Keratinocyte (primary cell): Measurements from ENCODE around the gene MTHFD1L. TPM values are rescaled to one million over a fixed set of nuclear protein-coding genes. Genes with fewer than 3 reads are reported as not detected.
A peak's percentile ranks its signal among the peaks of the same experiment; 100 is the strongest.

Source experiments
- DNase-seq: peaks from one replicate; pipeline ENCODE4 v3.0.0-alpha.2; 2011; ENCODE audit warnings: low read depth, missing footprints, low spot score
- FAIRE-seq: peaks from 2 replicates; lab custom pipeline; 2011; peaks lifted over from hg19 to GRCh38; lab: Jason Lieb, UNC
- H2AFZ ChIP-seq: 2 replicates; pipeline ENCODE4 v1.6.0; 2012; ENCODE audit warnings: low read length, control low read depth, inconsistent platforms; ENCODE audit not compliant: control insufficient read depth
- H3K27ac ChIP-seq: 2 replicates; pipeline ENCODE4 v1.5.1; 2011; ENCODE audit warnings: low read length; ENCODE audit not compliant: control insufficient read depth, insufficient read depth
- H3K27me3 ChIP-seq: 3 replicates; pipeline ENCODE4 v1.6.0; 2011; ENCODE audit warnings: low read length; ENCODE audit not compliant: control insufficient read depth, insufficient read depth; ENCODE audit errors: extremely low read depth
- H3K36me3 ChIP-seq, 2 experiments: 2 replicates in 1 of 2; 3 replicates in 1 of 2; pipeline ENCODE4 v1.5.1; 2011; ENCODE audit warnings: low read length in 2 of 2, mild to moderate bottlenecking in 1 of 2; ENCODE audit not compliant: control insufficient read depth in 2 of 2, insufficient read depth in 2 of 2; ENCODE audit errors: extremely low read depth in 1 of 2
- H3K4me1 ChIP-seq: 3 replicates; pipeline ENCODE4 v1.5.1; 2011; ENCODE audit warnings: low read length; ENCODE audit not compliant: control insufficient read depth, insufficient read depth; ENCODE audit errors: extremely low read depth
- H3K4me2 ChIP-seq: 3 replicates; pipeline ENCODE4 v1.6.0; 2011; ENCODE audit warnings: low read depth, low read length; ENCODE audit not compliant: control insufficient read depth, insufficient read depth; ENCODE audit errors: extremely low read depth
- H3K4me3 ChIP-seq, 3 experiments: fragments of 200-600 bp in 1 of 3; sonication (generic) in 1 of 3; 2 replicates in 2 of 3; 3 replicates in 1 of 3; pipeline ENCODE4 v1.5.1; 2011 to 2016; ENCODE audit warnings: low read length in 3 of 3, mild to moderate bottlenecking in 3 of 3, control low read depth in 2 of 3, inconsistent platforms in 1 of 3, low read depth in 1 of 3, mixed read lengths in 1 of 3, mixed run types in 1 of 3, moderate library complexity in 1 of 3; ENCODE audit not compliant: control insufficient read depth in 2 of 3, insufficient read depth in 2 of 3; ENCODE audit errors: extremely low read depth in 1 of 3
- H3K79me2 ChIP-seq: 2 replicates; pipeline ENCODE4 v1.6.0; 2012; ENCODE audit warnings: low read length; ENCODE audit not compliant: control insufficient read depth, insufficient read depth
- H3K9ac ChIP-seq: 3 replicates; pipeline ENCODE4 v1.6.0; 2011; ENCODE audit warnings: low read length; ENCODE audit not compliant: control insufficient read depth, insufficient read depth; ENCODE audit errors: extremely low read depth
- H3K9me1 ChIP-seq: 3 replicates; pipeline ENCODE4 v1.6.0; 2011; ENCODE audit warnings: low read length; ENCODE audit not compliant: control insufficient read depth, insufficient read depth; ENCODE audit errors: extremely low read depth
- H3K9me3 ChIP-seq: 2 replicates; pipeline ENCODE4 v1.5.1; 2012; ENCODE audit warnings: low read depth, low read length; ENCODE audit not compliant: control insufficient read depth
- H4K20me1 ChIP-seq: 3 replicates; pipeline ENCODE4 v1.6.0; 2011; ENCODE audit warnings: low read length; ENCODE audit not compliant: control insufficient read depth, insufficient read depth; ENCODE audit errors: extremely low read depth
- EZH2 ChIP-seq: IDR thresholded peaks from one replicate; pipeline ENCODE4 v1.6.1; 2012; ENCODE audit warnings: inconsistent platforms, mild to moderate bottlenecking, low read length, moderate library complexity
- dilution Hi-C: fragments of 300-500 bp; cut with MboI; formaldehyde crosslinking; loops from one replicate; pipeline ENCODE4 v1.7.0; 2020; ENCODE audit warnings: low sequenced_read_pairs; ENCODE audit not compliant: extremely low pct_ligation_motif_present
- polyA plus RNA-seq, 5 experiments: library from polyadenylated mRNA; depleted of rRNA in 3 of 5; stranded (reverse) in 3 of 5; stranded (forward) in 1 of 5; unstranded in 1 of 5; fragments of >200 nt; gene quantifications; 1 replicate in 1 of 5; 2 replicates in 3 of 5; 3 replicates in 1 of 5; pipeline versions ENCODE4 v1.2.1 to v1.2.3, GENCODE V29; 2011 to 2012; ENCODE audit warnings: missing spikeins in 2 of 5, low read depth in 1 of 5, low replicate concordance in 1 of 5
- TF ChIP-seq, protein P1 (sequence below), 3 experiments: IDR thresholded peaks in 1 of 3; conservative IDR thresholded peaks in 1 of 3; optimal IDR thresholded peaks in 1 of 3; 2 replicates in 2 of 3; 3 replicates in 1 of 3; pipeline versions ENCODE3 to v1.5.1; 2011; ENCODE audit warnings: low read length in 3 of 3, mild to moderate bottlenecking in 3 of 3, moderate library complexity in 2 of 3, control low read depth in 1 of 3, inconsistent platforms in 1 of 3; ENCODE audit not compliant: insufficient read depth in 2 of 3; ENCODE audit errors: extremely low read depth in 1 of 3

MTHFD1L gene
- polyA plus RNA-seq, 1 donor (not counting 4 experiments of a cell fraction or from before 2014, with no cell fraction given), result 38.0 TPM

DNA sequence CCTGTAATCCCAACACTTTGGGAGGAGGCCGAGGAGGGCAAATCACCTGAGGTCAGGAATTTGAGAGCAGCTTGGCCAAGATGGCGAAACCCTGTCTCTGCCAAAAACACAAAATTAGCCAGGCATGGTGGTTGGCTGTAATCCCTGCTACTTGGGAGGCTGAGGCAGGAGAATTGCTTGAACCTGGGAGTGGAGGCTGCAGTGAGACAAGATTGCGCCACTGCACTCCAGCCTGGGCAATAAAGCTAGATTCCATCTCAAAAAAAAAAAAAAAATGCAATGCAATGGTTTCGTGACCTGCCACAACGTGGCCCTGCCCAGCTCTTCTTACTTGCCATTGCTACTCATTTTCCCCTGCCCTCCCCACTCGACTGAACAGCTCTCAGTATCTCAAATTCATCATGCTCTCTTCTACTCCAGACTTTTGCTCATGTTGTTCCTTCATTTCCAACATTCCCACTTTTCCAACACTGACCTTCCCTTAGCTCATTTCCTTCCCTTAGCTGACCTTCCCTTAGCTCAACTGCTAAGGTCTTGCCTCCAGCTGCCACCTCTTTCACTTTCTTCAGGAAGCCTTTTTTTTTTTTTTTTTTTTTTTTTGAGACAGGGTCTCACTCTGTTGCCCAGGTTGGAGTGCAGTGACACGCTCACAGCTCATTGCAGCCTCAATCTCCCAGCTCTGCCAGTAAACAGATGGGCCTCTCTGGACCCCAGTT lies 2.1 kb upstream of the MTHFD1L start:
- H3K9ac ChIP-seq, result no peak overlapping the region
- dilution Hi-C loops, result no loop called here
- H3K27ac ChIP-seq, result no peak overlapping the region
- peaks cover 7% of the 10 kb centered on the region for H3K4me1 ChIP-seq
- H3K4me3 ChIP-seq, result no peak overlapping the region
- no peak for FAIRE-seq
- no peaks in the 10 kb centered on the region for H3K9me3 ChIP-seq
- H2AFZ ChIP-seq, result no peak overlapping the region
- no peaks in the 10 kb centered on the region for H3K27me3 ChIP-seq
- no peaks in the 10 kb centered on the region for H4K20me1 ChIP-seq
- H3K36me3 ChIP-seq, result no peaks in the 10 kb centered on the region
- no peak for DNase-seq
- no peak overlapping the region for H3K4me2 ChIP-seq
- H3K79me2 ChIP-seq, result peaks cover 23% of the 10 kb centered on the region
- H3K9me1 ChIP-seq, result no peaks in the 10 kb centered on the region
- TF ChIP-seq EZH2, result no peak
- TF ChIP-seq, protein P1, sequence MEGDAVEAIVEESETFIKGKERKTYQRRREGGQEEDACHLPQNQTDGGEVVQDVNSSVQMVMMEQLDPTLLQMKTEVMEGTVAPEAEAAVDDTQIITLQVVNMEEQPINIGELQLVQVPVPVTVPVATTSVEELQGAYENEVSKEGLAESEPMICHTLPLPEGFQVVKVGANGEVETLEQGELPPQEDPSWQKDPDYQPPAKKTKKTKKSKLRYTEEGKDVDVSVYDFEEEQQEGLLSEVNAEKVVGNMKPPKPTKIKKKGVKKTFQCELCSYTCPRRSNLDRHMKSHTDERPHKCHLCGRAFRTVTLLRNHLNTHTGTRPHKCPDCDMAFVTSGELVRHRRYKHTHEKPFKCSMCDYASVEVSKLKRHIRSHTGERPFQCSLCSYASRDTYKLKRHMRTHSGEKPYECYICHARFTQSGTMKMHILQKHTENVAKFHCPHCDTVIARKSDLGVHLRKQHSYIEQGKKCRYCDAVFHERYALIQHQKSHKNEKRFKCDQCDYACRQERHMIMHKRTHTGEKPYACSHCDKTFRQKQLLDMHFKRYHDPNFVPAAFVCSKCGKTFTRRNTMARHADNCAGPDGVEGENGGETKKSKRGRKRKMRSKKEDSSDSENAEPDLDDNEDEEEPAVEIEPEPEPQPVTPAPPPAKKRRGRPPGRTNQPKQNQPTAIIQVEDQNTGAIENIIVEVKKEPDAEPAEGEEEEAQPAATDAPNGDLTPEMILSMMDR (optimal IDR thresholded peaks at IDR 0.05 in 1 of 3, IDR thresholded peaks at IDR 0.05 in 1 of 3, conservative IDR thresholded peaks at IDR 0.05 in 1 of 3; ENCODE audit: extremely low read depth in 1 of 3, insufficient read depth in 2 of 3, low read length in 3 of 3), result no peak

DNA sequence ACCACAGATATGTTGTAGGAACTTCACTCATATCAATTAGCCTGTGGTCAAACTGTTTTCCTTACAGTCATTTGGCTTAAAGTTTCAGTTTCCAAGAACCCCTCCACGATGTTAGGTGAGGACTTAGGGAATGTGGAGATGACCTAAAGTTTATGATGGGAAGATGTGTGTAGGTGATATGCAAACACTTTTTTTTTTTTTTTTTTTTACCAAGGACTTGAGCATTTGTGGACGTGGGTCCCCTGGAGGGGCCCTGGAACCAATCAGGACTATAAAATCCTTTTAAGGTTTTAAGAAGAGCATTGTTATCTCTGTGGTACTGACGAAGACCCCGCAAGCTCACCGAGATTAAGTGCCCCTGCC lies 478 bp upstream of the MTHFD1L start:
- Histone ChIP-seq H3K27me3 (no peaks in the 10 kb centered on the region), H4K20me1 (no peaks in the 10 kb centered on the region), H3K27ac (peak overlapping the region; percentile 82), H3K4me2 (peak overlapping the region; percentile 83), H3K79me2 (peaks cover 39% of the 10 kb centered on the region), H2AFZ (peak overlapping the region; percentile 98), H3K9me1 (no peaks in the 10 kb centered on the region), H3K9ac (peak overlapping the region; percentile 86), H3K36me3 (no peaks in the 10 kb centered on the region), H3K4me1 (peaks cover 7% of the 10 kb centered on the region), H3K4me3 (peak overlapping the region; percentile 73 to 77 (median 74)), H3K9me3 (no peaks in the 10 kb centered on the region)
- dilution Hi-C loops, result no loop called here
- DNase-seq, result no peak
- TF ChIP-seq EZH2, result no peak
- TF ChIP-seq, protein P1 (optimal IDR thresholded peaks at IDR 0.05 in 1 of 3, IDR thresholded peaks at IDR 0.05 in 1 of 3, conservative IDR thresholded peaks at IDR 0.05 in 1 of 3; ENCODE audit: extremely low read depth in 1 of 3, insufficient read depth in 2 of 3, low read length in 3 of 3), result no peak
- FAIRE-seq, result no peak
